Stimulated activated CD4-positive, alpha-beta T cell treated with anti-CD3 and anti-CD28 coated beads, Interleukin-15, amount 100 ng/mL, for 1 hour (primary cell): Measurements from ENCODE around the gene TRUB1.

Experiments used
- DNase-seq, 2 donors: peaks; one replicate each; pipeline ENCODE4 v3.0.0-alpha.2; 2020; ENCODE audit warnings: low read depth in 1 of 2, low spot score in 1 of 2

The TRUB1 gene

DNA sequence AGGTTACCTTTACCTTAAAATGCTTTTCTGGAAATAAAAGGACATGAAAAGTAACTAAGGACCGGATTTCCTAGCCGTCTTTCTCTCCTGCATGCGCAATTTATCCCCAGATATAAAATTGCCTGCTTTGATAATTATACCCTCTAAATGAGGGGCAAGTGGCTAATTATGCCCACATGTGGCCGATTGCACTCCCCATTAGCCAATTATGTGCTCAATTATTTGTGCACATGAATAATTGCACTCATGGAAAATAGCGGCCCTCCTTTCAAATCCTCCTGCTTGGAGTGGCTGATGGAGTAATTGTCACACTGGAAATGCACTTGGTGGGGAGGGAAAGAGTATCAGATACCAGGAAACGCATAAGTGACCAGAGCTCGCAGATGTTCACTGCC lies 88.7 kb downstream of the TRUB1 start:
- DNase-seq = no peak
